Body of pancreas (tissue), 4 donors: Measurements from ENCODE around the gene PEAR1.

Experiments
- POLR2A ChIP-seq, 3 donors: fragments of 450-650 bp; IDR thresholded peaks; one replicate each; pipeline ENCODE4 v1.6.1; 2016; ENCODE audit warnings: antibody characterized with exemption in 3 of 3, mild to moderate bottlenecking in 2 of 3
- TF ChIP-seq, protein P1 (sequence below), 7 experiments: fragments of 450-650 bp in 4 of 7; fragments of 200-600 bp in 3 of 7; sonication (generic) in 3 of 7; IDR thresholded peaks; one replicate each; pipeline ENCODE4 v1.5.1; 2016 to 2019; ENCODE audit warnings: antibody characterized with exemption in 7 of 7

DNA sequence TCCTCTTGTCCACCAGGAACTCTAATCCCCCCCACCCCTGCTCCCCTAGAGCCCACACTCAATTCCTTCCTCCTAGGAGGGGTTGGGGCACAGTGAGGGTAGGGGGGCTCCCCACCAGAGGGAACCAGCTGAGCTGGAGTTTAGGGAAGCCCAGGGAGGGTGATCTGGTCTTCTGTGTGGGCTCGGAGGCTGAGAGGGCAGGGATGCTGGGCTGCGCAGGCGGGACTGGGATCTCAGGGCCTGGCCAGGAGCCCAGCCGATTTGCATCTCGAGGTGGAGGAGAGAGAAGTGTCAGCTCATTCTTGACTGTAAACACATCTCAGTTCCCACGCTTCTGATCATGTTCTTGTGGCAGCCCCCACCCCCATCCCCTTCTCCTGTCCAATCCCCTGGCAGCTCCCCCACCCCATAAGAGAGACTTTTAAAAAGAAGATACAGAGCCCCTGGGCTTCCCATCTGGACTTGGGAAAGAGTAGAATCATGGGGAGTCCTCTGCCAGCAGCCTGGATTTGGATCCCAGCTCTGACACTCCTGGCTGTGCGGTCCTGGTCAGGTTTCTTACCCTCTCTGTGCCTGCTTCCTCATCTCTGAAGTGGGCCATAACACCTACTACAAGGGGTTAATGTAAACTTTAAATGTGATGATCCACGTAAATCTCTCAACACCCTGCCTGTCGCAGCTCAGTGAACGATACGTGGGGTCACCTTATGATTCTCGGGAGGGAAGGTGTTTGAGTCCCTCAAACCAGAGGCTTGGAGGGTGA, 6.6 kb downstream of the PEAR1 start:
- TF ChIP-seq, protein P1, sequence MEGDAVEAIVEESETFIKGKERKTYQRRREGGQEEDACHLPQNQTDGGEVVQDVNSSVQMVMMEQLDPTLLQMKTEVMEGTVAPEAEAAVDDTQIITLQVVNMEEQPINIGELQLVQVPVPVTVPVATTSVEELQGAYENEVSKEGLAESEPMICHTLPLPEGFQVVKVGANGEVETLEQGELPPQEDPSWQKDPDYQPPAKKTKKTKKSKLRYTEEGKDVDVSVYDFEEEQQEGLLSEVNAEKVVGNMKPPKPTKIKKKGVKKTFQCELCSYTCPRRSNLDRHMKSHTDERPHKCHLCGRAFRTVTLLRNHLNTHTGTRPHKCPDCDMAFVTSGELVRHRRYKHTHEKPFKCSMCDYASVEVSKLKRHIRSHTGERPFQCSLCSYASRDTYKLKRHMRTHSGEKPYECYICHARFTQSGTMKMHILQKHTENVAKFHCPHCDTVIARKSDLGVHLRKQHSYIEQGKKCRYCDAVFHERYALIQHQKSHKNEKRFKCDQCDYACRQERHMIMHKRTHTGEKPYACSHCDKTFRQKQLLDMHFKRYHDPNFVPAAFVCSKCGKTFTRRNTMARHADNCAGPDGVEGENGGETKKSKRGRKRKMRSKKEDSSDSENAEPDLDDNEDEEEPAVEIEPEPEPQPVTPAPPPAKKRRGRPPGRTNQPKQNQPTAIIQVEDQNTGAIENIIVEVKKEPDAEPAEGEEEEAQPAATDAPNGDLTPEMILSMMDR (IDR thresholded peaks at IDR 0.05) = no peak
- TF ChIP-seq POLR2A (IDR thresholded peaks at IDR 0.05) = no peak
